ENCODE measurements around the gene MC1R. TPM values are rescaled to one million over a fixed set of nuclear protein-coding genes. Genes with fewer than 3 reads are reported as not detected.
"Not testable (repeated sequence)": the region's sequence is repeated elsewhere in the genome, so short reads cannot be mapped to it uniquely, and the experiment has no call there.

The MC1R gene
- total RNA-seq, 1 donor from 2014 or later, result 5.8 TPM

GRCh38 chr16:89910717-89911354 is 7.8 kb upstream of the MC1R start:
- ATAC-seq (peak; percentile 13), DNase-seq (ENCODE audit: low spot score) (no peak)
- intact Hi-C loops (cut with DNase I), result no loop called here

- DNase-seq (ENCODE audit: low spot score), result no peak
- intact Hi-C loops (cut with DNase I), result no loop called here
- ATAC-seq, result no peak
Observed at GRCh38 chr16:89911375-89911774, 7.3 kb upstream of the MC1R start.

GRCh38 chr16:89912143-89912542 is 6.5 kb upstream of the MC1R start:
- DNase-seq (ENCODE audit: low spot score), result no peak
- intact Hi-C loops (cut with DNase I), result no loop called here
- no peak for ATAC-seq

- no peak for DNase-seq (ENCODE audit: low spot score)
- no peak for ATAC-seq
- intact Hi-C loops (cut with DNase I), result no loop called here
Observed at GRCh38 chr16:89912627-89913026, 6.0 kb upstream of the MC1R start.

GRCh38 chr16:89913408-89914387 is 5.0 kb upstream of the MC1R start:
- ATAC-seq, result no peak
- intact Hi-C loops (cut with DNase I), result no loop called here

GRCh38 chr16:89914642-89915285 is 3.9 kb upstream of the MC1R start:
- ATAC-seq; intact Hi-C loops (cut with DNase I); DNase-seq (ENCODE audit: low spot score): not testable (repeated sequence)

More at GRCh38 chr16:89913408-89914387, 5.0 kb upstream of the MC1R start:
- DNase-seq (ENCODE audit: low spot score), result no peak

GRCh38 chr16:89915303-89916232 is 3.1 kb upstream of the MC1R start:
- no peak for ATAC-seq
- intact Hi-C loops (cut with DNase I), result no loop called here
- DNase-seq (ENCODE audit: low spot score), result no peak

- DNase-seq (ENCODE audit: low spot score) (peak; percentile 81), ATAC-seq (peak; percentile 32)
- intact Hi-C loops (cut with DNase I), result no loop called here
Observed at GRCh38 chr16:89917773-89918452, 749 bp upstream of the MC1R start.

- intact Hi-C loops (cut with DNase I), result no loop called here
- DNase-seq (ENCODE audit: low spot score) (no peak), ATAC-seq (no peak)
Observed at GRCh38 chr16:89919535-89920406, 1.1 kb downstream of the MC1R start.

- DNase-seq (ENCODE audit: low spot score), result no peak
- intact Hi-C loops (cut with DNase I), result no loop called here
- no peak for ATAC-seq
Observed at GRCh38 chr16:89920723-89921122, 2.1 kb downstream of the MC1R start.

- intact Hi-C loops (cut with DNase I), result no loop called here
- ATAC-seq (no peak), DNase-seq (ENCODE audit: low spot score) (no peak)
Observed at GRCh38 chr16:89921131-89921701, 2.6 kb downstream of the MC1R start.

GRCh38 chr16:89921702-89922476 is 3.2 kb downstream of the MC1R start:
- intact Hi-C loops (cut with DNase I), result no loop called here
- peak; percentile 60 for ATAC-seq
- DNase-seq (ENCODE audit: low spot score), result no peak

GRCh38 chr16:89922477-89922883 is 3.8 kb downstream of the MC1R start:
- ATAC-seq, result peak; percentile 27
- intact Hi-C loops (cut with DNase I), result no loop called here

GRCh38 chr16:89922884-89923639 is 4.4 kb downstream of the MC1R start, which contains the start of gene TUBB3:
Gene TUBB3 (plus strand): TSS chr16:89923342. CDS start chr16:89923402, 60 bp downstream.
- no peak for DNase-seq (ENCODE audit: low spot score)
- intact Hi-C loops (cut with DNase I), result no loop called here
- no peak for ATAC-seq

More at GRCh38 chr16:89922477-89922883, 3.8 kb downstream of the MC1R start:
- peak; percentile 81 for DNase-seq (ENCODE audit: low spot score)

GRCh38 chr16:89923640-89924296 is 5.1 kb downstream of the MC1R start:
- intact Hi-C loops (cut with DNase I), result no loop called here
- DNase-seq (ENCODE audit: low spot score) (no peak), ATAC-seq (no peak)

Data from sciatic nerve (tissue), 2 donors.